Measurements from ENCODE around the gene PTPRM.

PTPRM gene

GRCh38 chr18:8238507-8238906, 671.4 kb downstream of the PTPRM start:
- intact Hi-C loops (cut with DNase I; ENCODE audit: low total_unique reads), result no loop called here
- TF ChIP-seq CTCF (IDR thresholded peaks at IDR 0.05), result no peak
- no peak for DNase-seq

DNA sequence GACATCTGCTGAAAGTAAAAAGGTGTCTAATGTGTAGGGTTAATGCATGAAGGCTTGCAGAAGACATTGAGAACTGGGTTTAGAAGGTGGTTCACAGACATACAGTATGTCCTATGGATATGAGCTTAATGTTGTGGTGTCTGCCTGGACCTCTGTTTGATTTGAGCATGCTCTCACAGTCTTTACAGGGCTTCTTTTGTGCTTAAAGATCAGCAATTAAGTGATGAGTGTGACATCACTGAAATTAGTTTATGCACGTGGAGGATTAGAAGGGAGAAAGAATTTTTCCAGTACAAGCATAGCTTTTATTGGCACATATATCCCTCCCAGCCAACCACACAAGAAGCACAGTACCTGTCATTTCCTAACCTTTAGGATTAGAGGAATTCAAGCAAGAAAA, 674.6 kb downstream of the PTPRM start:
- TF ChIP-seq CTCF (IDR thresholded peaks at IDR 0.05), result no peak
- no peak overlapping the region for H3K4me3 ChIP-seq
- H3K27ac ChIP-seq, result no peak overlapping the region
- H3K27me3 ChIP-seq, result no peaks in the 10 kb centered on the region
- no peaks in the 10 kb centered on the region for H3K4me1 ChIP-seq
- DNase-seq, result no peak
- intact Hi-C loops (cut with DNase I; ENCODE audit: low total_unique reads), result no loop called here
- H3K9me3 ChIP-seq, result no peaks in the 10 kb centered on the region
- peaks cover 0 to 19% (median 5%) of the 10 kb centered on the region in 3 donors for H3K36me3 ChIP-seq

More at GRCh38 chr18:8238507-8238906, 671.4 kb downstream of the PTPRM start:
- no peak overlapping the region for H3K27ac ChIP-seq
- H3K4me1 ChIP-seq, result no peaks in the 10 kb centered on the region
- H3K36me3 ChIP-seq, result no peaks in the 10 kb centered on the region
- no peaks in the 10 kb centered on the region for H3K27me3 ChIP-seq
- H3K4me3 ChIP-seq, result no peak overlapping the region
- H3K9me3 ChIP-seq, result peaks cover 0 to 4% (median 0%) of the 10 kb centered on the region in 3 donors

DNA sequence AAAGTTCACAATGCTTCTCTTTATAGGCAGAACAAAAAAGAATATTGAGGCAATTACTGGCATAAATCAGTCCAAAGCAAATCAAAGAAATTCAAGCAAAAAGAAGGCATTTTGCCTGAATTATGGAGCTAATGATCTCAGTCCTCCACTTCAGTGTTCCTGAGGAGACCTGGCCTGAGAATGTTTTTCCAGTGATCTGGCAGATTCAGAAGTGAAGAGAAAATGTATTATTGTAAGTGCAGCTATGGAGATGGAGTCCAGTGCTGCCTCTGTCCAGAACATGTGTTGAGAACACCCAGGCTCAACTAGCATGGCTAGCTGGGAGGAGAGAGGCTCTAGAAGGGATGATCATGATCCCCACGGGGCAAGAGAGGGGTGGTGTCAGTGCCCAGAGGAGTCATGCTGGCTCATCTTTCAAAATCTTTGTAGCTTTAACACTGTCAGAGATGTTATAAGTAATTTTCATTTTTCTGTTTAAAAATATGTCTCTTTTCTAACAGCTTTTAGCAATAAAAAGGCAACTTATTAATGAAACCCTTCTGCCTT, 675.1 kb downstream of the PTPRM start:
- no peak for TF ChIP-seq CTCF (IDR thresholded peaks at IDR 0.05)
- Histone ChIP-seq H3K27me3 (no peaks in the 10 kb centered on the region), H3K9me3 (no peaks in the 10 kb centered on the region)

DNA sequence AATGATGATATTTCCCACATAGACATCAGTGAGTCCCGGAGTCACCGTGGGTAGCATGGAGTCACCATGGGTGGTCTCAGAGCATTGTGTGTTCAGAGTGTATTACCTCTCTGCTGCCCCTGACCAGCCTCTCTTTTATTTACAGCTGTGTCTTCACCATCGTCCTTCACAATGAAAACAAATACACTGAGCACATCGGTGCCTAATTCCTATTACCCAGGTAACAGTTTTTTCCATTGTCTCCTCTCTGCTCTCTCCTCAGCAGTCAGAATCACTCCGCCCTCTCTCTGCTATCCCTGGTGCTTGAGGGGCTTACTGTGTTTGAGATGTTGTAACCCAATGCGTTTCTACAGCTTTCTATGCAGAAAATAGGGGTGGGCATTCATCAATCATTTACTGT, 680.6 kb downstream of the PTPRM start:
- H3K4me3 ChIP-seq, result no peak overlapping the region
- DNase-seq, result no peak
- H3K9me3 ChIP-seq, result no peaks in the 10 kb centered on the region
- no peaks in the 10 kb centered on the region for H3K27me3 ChIP-seq
- no peaks in the 10 kb centered on the region for H3K4me1 ChIP-seq
- intact Hi-C loops (cut with DNase I; ENCODE audit: low total_unique reads), result no loop called here
- H3K27ac ChIP-seq, result no peak overlapping the region
- peaks cover 0 to 33% (median 5%) of the 10 kb centered on the region in 3 donors for H3K36me3 ChIP-seq
- no peak for TF ChIP-seq CTCF (IDR thresholded peaks at IDR 0.05)

More for the DNA sequence above, 675.1 kb downstream of the PTPRM start:
- intact Hi-C loops (cut with DNase I; ENCODE audit: low total_unique reads), result no loop called here
- DNase-seq, result no peak
- Histone ChIP-seq H3K36me3 (peaks cover 0 to 19% (median 5%) of the 10 kb centered on the region in 3 donors), H3K4me3 (no peak overlapping the region), H3K27ac (no peak overlapping the region), H3K4me1 (no peaks in the 10 kb centered on the region)

DNA sequence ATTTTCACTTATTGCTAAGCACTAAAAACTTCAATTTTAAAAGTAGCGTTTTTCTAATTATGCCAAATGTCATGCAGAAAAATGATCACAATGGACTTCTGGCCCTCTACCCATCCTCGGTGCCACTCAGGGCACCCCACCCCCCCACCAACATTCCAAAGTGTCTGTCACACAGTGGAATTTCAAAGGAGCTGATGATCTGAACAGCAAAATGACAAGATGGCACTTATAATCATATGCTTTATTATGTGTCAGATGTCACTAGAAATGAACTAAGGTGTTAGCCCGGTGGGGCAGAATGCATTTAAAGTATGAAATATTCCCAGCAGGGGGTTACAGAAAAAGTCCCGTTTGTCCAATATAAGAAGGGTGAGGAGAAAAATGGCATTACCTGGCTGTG, 681.5 kb downstream of the PTPRM start:
- Histone ChIP-seq H3K9me3 (no peaks in the 10 kb centered on the region), H3K27me3 (no peaks in the 10 kb centered on the region), H3K36me3 (peaks cover 6 to 40% (median 11%) of the 10 kb centered on the region in 3 donors), H3K4me1 (no peaks in the 10 kb centered on the region), H3K27ac (no peak overlapping the region), H3K4me3 (no peak overlapping the region)
- DNase-seq, result no peak
- intact Hi-C loops (cut with DNase I; ENCODE audit: low total_unique reads), result no loop called here
- TF ChIP-seq CTCF (IDR thresholded peaks at IDR 0.05), result no peak

DNA sequence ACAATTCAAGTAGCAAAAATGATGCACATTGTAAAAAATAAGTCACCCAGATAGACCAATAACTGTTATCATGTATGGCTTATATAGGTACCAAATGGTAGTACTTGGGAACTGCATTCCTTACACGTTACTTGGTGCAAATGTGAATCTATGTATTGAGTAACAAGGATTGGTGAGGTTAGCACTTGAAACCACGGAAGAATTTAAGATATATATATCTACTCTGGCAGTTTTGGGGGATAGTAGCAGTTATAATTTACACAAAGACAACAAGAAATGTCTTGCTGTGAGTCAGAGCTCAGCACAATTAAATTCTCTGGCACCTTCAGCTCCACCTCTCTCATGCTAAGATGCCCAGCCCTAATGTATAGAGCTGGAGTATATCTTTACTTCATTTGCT, 682.7 kb downstream of the PTPRM start:
- no peak for TF ChIP-seq CTCF (IDR thresholded peaks at IDR 0.05)
- Histone ChIP-seq H3K4me3 (no peak overlapping the region), H3K9me3 (no peaks in the 10 kb centered on the region), H3K27ac (no peak overlapping the region), H3K4me1 (no peaks in the 10 kb centered on the region), H3K27me3 (no peaks in the 10 kb centered on the region), H3K36me3 (peaks cover 11 to 31% (median 12%) of the 10 kb centered on the region in 3 donors)
- no peak for DNase-seq
- intact Hi-C loops (cut with DNase I; ENCODE audit: low total_unique reads), result no loop called here

Measured in tibial artery (tissue), 4 donors.